HCT116 (cell line): ENCODE results near the gene DTNB. TPM values are rescaled to one million over a fixed set of nuclear protein-coding genes. Genes with fewer than 3 reads are reported as not detected.

Source experiments
- ATAC-seq: fragments of 200-7000 bp; cut with Tn5 transposase; 2 replicates; pipeline ENCODE4 v1.9.1; 2020; ENCODE audit warnings: mild to moderate bottlenecking, moderate library complexity
- BruUV-seq: library from RNA; stranded (reverse); fragments of 400-500 nt; replicated peaks from 2 replicates; lab custom pipeline; 2021; lab: Mats Ljungman, UMichigan
- CTCF ChIA-PET: fragments of 300-600 bp; sonication (Branson Sonifier 250); formaldehyde crosslinking; loops from one replicate; lab custom pipeline; 2021; ENCODE audit warnings: antibody characterized with exemption; lab: Charles Lee
- POLR2A ChIA-PET: fragments of 300-600, 350-600 bp; sonication (Branson Sonifier 250); formaldehyde crosslinking; loops from one replicate; lab custom pipeline; 2021; ENCODE audit warnings: antibody characterized with exemption; lab: Charles Lee
- RAD21 ChIA-PET, 2 experiments: fragments of 300-600 bp; sonication (Branson Sonifier 250); formaldehyde crosslinking; loops; one replicate each; lab custom pipeline; 2023; ENCODE audit warnings: low total read pairs in 2 of 2; ENCODE audit not compliant: uncharacterized antibody in 2 of 2, unreplicated experiment in 2 of 2, low non-redundant PET in 1 of 2; lab: Charles Lee
- DNase-seq: peaks from one replicate; pipeline ENCODE4 v3.0.0-alpha.2; 2010; ENCODE audit warnings: low read depth, low spot score
- H2AFZ ChIP-seq: fragments of 200-600 bp; shearing (Covaris generic), sonication (generic); 2 replicates; pipeline ENCODE4 v1.6.1; 2017; ENCODE audit warnings: low read depth, mixed run types, mixed read lengths, antibody characterized with exemption, low read length; ENCODE audit not compliant: poor library complexity, severe bottlenecking
- H3K27ac ChIP-seq: 2 replicates; pipeline ENCODE4 v1.5.1; 2012; ENCODE audit warnings: low read depth, low read length
- H3K27me3 ChIP-seq: fragments of 200-600 bp; sonication (generic); 2 replicates; pipeline ENCODE4 v1.6.1; 2016; ENCODE audit warnings: mixed run types, low read length, mixed read lengths; ENCODE audit not compliant: insufficient read depth
- H3K36me3 ChIP-seq, 2 experiments: fragments of 200-500 bp in 1 of 2; fragments of 200-600 bp in 1 of 2; sonication (Bioruptor generic) in 1 of 2; sonication (generic) in 1 of 2; 2 replicates each; pipeline versions ENCODE4 v1.5.1 to v1.6.1; 2014 to 2016; ENCODE audit warnings: low read length in 2 of 2, inconsistent platforms in 1 of 2, mixed read lengths in 1 of 2, mixed run types in 1 of 2; ENCODE audit not compliant: insufficient read depth in 2 of 2, control insufficient read depth in 1 of 2
- H3K4me1 ChIP-seq, 2 experiments: fragments of 200-600 bp in 1 of 2; sonication (generic) in 1 of 2; 2 replicates each; pipeline versions ENCODE4 v1.5.1 to v1.6.1; 2012 to 2017; ENCODE audit warnings: low read length in 2 of 2, inconsistent platforms in 1 of 2, mild to moderate bottlenecking in 1 of 2, mixed read lengths in 1 of 2, mixed run types in 1 of 2, moderate library complexity in 1 of 2; ENCODE audit not compliant: insufficient read depth in 2 of 2, control insufficient read depth in 1 of 2
- H3K4me2 ChIP-seq: fragments of 200-600 bp; sonication (generic); 2 replicates; pipeline ENCODE4 v1.6.1; 2017; ENCODE audit warnings: mixed run types, low read length, mixed read lengths
- H3K4me3 ChIP-seq, 2 experiments: fragments of 200-600 bp in 1 of 2; sonication (generic) in 1 of 2; replicated peaks in 1 of 2; 2 replicates each; pipeline ENCODE4 v1.5.1; 2011 to 2016; ENCODE audit warnings: low read length in 2 of 2, control low read depth in 1 of 2, low read depth in 1 of 2, mild to moderate bottlenecking in 1 of 2, mixed read lengths in 1 of 2, mixed run types in 1 of 2
- H3K79me2 ChIP-seq: fragments of 200-600 bp; sonication (generic); 2 replicates; pipeline ENCODE4 v1.6.1; 2017; ENCODE audit warnings: mild to moderate bottlenecking, mixed run types, low read length, moderate library complexity, mixed read lengths; ENCODE audit not compliant: insufficient read depth
- H3K9ac ChIP-seq: fragments of 200-600 bp; sonication (generic); 2 replicates; pipeline ENCODE4 v1.6.1; 2016; ENCODE audit warnings: low read length, mixed read lengths
- H3K9me2 ChIP-seq: fragments of 200-600 bp; sonication (generic), shearing (Covaris generic); 2 replicates; pipeline ENCODE4 v1.6.1; 2017; ENCODE audit warnings: mixed run types, mild to moderate bottlenecking, moderate library complexity; ENCODE audit not compliant: insufficient read depth
- H3K9me3 ChIP-seq, 2 experiments: fragments of 200-500 bp in 1 of 2; fragments of 200-600 bp in 1 of 2; sonication (Bioruptor generic) in 1 of 2; sonication (generic) in 1 of 2; 2 replicates each; pipeline ENCODE4 v1.6.1; 2014 to 2017; ENCODE audit warnings: low read length in 2 of 2, mixed read lengths in 2 of 2, inconsistent platforms in 1 of 2, low read depth in 1 of 2, mild to moderate bottlenecking in 1 of 2, mixed run types in 1 of 2, moderate library complexity in 1 of 2; ENCODE audit not compliant: control insufficient read depth in 1 of 2, insufficient read depth in 1 of 2
- H4K20me1 ChIP-seq: fragments of 200-600 bp; sonication (generic), shearing (Covaris generic); 2 replicates; pipeline ENCODE4 v1.6.1; 2017; ENCODE audit warnings: mixed run types, mild to moderate bottlenecking, moderate library complexity; ENCODE audit not compliant: insufficient read depth
- CEBPB ChIP-seq: IDR thresholded peaks from 2 replicates; pipeline ENCODE4 v1.6.1; 2012; ENCODE audit warnings: low read depth
- EZH2 ChIP-seq: fragments of 200-600 bp; sonication (generic); IDR thresholded peaks from 2 replicates; pipeline ENCODE4 v1.6.1; 2017; ENCODE audit warnings: antibody characterized with exemption, mixed run types
- POLR2A ChIP-seq: IDR thresholded peaks from 2 replicates; pipeline ENCODE4 v1.7.0; 2011; ENCODE audit warnings: borderline replicate concordance; ENCODE audit not compliant: insufficient read depth, insufficient read length; ENCODE audit errors: extremely low read depth
- POLR2AphosphoS5 ChIP-seq: IDR thresholded peaks from 2 replicates; pipeline ENCODE4 v1.6.1; 2011; ENCODE audit warnings: mild to moderate bottlenecking, low read depth, low read length, moderate library complexity
- RAD21 ChIP-seq: IDR thresholded peaks from 2 replicates; pipeline ENCODE4 v1.6.1; 2012; ENCODE audit warnings: low read depth, mild to moderate bottlenecking
- SIN3A ChIP-seq: IDR thresholded peaks from 2 replicates; pipeline ENCODE4 v1.6.1; 2012; ENCODE audit warnings: low read depth
- SP1 ChIP-seq: IDR thresholded peaks from 2 replicates; pipeline ENCODE4 v1.6.1; 2012; ENCODE audit warnings: low read depth
- SRF ChIP-seq: IDR thresholded peaks from 2 replicates; pipeline ENCODE4 v1.6.1; 2012; ENCODE audit warnings: low read depth
- intact Hi-C: fragments of 100-400 bp; cut with micrococcal nuclease; formaldehyde crosslinking; loops from 2 replicates; pipeline ENCODE4 v1.10.0; 2022
- total RNA-seq: library from RNA; stranded (reverse); gene quantifications from one replicate; pipeline ENCODE4 v1.2.1, GENCODE V29; 2021; ENCODE audit not compliant: unreplicated experiment
- TF ChIP-seq, protein P1 (sequence below): IDR thresholded peaks from 2 replicates; pipeline ENCODE4 v1.6.1; 2011; ENCODE audit warnings: mild to moderate bottlenecking, low read length, moderate library complexity; ENCODE audit not compliant: insufficient replicate concordance; ENCODE audit errors: extremely low read depth
- TF ChIP-seq, protein P2 (sequence below): IDR thresholded peaks from 2 replicates; pipeline ENCODE4 v1.6.1; 2012; ENCODE audit warnings: low read depth
- TF ChIP-seq, protein P3 (sequence below): IDR thresholded peaks from 2 replicates; pipeline ENCODE4 v1.6.1; 2012
- TF ChIP-seq, protein P4 (sequence below): IDR thresholded peaks from 2 replicates; pipeline ENCODE4 v1.6.1; 2012
- TF ChIP-seq, protein P5 (sequence below), 3 experiments: fragments of 200-600 bp in 1 of 3; sonication (generic) in 1 of 3; IDR thresholded peaks in 2 of 3; conservative IDR thresholded peaks in 1 of 3; 2 replicates each; pipeline ENCODE4 v1.5.1; 2012 to 2017; ENCODE audit warnings: low read depth in 2 of 3, low read length in 2 of 3, antibody characterized with exemption in 1 of 3, borderline replicate concordance in 1 of 3, control low read depth in 1 of 3, mild to moderate bottlenecking in 1 of 3, mixed read lengths in 1 of 3, mixed run types in 1 of 3, moderate library complexity in 1 of 3; ENCODE audit not compliant: insufficient read depth in 1 of 3

Gene DTNB
- total RNA-seq, 1 experiment from 2014 or later = 30.2 TPM

DNA sequence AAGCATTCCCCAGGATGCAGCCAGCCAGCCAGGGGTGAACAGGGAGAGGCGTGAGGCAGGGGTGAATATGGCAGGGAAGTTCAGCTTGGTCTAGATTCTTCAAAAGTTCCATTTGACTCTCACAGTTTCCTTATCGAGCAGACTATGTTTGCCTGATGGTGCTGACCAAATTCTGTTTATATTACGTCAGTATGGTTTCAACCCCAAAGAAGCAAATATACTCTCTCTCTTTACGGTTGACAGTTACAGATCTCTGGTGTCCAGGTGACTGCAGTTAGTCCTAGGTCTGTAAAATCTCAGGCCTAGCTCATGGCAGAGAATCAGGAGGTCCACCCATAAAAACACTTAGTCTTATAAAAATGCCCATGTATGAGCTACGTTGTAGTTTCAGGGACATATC, 293.4 kb downstream of the DTNB start:
- CTCF ChIA-PET = no interaction called here
- no TSS peak for BruUV-seq

More for the DNA sequence above, 293.4 kb downstream of the DTNB start:
- H3K4me1 ChIP-seq = peaks cover 12 to 19% of the 10 kb centered on the region in 2 experiments
- H3K27me3 ChIP-seq = no peaks in the 10 kb centered on the region
- intact Hi-C loops = no loop called here
- no peak overlapping the region for H3K4me3 ChIP-seq
- TF ChIP-seq, protein P1, sequence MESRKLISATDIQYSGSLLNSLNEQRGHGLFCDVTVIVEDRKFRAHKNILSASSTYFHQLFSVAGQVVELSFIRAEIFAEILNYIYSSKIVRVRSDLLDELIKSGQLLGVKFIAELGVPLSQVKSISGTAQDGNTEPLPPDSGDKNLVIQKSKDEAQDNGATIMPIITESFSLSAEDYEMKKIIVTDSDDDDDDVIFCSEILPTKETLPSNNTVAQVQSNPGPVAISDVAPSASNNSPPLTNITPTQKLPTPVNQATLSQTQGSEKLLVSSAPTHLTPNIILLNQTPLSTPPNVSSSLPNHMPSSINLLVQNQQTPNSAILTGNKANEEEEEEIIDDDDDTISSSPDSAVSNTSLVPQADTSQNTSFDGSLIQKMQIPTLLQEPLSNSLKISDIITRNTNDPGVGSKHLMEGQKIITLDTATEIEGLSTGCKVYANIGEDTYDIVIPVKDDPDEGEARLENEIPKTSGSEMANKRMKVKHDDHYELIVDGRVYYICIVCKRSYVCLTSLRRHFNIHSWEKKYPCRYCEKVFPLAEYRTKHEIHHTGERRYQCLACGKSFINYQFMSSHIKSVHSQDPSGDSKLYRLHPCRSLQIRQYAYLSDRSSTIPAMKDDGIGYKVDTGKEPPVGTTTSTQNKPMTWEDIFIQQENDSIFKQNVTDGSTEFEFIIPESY = no peak
- TF ChIP-seq POLR2A = no peak
- TF ChIP-seq, protein P2, sequence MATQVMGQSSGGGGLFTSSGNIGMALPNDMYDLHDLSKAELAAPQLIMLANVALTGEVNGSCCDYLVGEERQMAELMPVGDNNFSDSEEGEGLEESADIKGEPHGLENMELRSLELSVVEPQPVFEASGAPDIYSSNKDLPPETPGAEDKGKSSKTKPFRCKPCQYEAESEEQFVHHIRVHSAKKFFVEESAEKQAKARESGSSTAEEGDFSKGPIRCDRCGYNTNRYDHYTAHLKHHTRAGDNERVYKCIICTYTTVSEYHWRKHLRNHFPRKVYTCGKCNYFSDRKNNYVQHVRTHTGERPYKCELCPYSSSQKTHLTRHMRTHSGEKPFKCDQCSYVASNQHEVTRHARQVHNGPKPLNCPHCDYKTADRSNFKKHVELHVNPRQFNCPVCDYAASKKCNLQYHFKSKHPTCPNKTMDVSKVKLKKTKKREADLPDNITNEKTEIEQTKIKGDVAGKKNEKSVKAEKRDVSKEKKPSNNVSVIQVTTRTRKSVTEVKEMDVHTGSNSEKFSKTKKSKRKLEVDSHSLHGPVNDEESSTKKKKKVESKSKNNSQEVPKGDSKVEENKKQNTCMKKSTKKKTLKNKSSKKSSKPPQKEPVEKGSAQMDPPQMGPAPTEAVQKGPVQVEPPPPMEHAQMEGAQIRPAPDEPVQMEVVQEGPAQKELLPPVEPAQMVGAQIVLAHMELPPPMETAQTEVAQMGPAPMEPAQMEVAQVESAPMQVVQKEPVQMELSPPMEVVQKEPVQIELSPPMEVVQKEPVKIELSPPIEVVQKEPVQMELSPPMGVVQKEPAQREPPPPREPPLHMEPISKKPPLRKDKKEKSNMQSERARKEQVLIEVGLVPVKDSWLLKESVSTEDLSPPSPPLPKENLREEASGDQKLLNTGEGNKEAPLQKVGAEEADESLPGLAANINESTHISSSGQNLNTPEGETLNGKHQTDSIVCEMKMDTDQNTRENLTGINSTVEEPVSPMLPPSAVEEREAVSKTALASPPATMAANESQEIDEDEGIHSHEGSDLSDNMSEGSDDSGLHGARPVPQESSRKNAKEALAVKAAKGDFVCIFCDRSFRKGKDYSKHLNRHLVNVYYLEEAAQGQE = no peak
- TF ChIP-seq, protein P3, sequence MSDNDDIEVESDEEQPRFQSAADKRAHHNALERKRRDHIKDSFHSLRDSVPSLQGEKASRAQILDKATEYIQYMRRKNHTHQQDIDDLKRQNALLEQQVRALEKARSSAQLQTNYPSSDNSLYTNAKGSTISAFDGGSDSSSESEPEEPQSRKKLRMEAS = no peak
- TF ChIP-seq, protein P4, sequence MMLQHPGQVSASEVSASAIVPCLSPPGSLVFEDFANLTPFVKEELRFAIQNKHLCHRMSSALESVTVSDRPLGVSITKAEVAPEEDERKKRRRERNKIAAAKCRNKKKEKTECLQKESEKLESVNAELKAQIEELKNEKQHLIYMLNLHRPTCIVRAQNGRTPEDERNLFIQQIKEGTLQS = no peak
- TF ChIP-seq, protein P5, sequence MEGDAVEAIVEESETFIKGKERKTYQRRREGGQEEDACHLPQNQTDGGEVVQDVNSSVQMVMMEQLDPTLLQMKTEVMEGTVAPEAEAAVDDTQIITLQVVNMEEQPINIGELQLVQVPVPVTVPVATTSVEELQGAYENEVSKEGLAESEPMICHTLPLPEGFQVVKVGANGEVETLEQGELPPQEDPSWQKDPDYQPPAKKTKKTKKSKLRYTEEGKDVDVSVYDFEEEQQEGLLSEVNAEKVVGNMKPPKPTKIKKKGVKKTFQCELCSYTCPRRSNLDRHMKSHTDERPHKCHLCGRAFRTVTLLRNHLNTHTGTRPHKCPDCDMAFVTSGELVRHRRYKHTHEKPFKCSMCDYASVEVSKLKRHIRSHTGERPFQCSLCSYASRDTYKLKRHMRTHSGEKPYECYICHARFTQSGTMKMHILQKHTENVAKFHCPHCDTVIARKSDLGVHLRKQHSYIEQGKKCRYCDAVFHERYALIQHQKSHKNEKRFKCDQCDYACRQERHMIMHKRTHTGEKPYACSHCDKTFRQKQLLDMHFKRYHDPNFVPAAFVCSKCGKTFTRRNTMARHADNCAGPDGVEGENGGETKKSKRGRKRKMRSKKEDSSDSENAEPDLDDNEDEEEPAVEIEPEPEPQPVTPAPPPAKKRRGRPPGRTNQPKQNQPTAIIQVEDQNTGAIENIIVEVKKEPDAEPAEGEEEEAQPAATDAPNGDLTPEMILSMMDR (IDR thresholded peaks at IDR 0.05 in 2 of 3, conservative IDR thresholded peaks at IDR 0.05 in 1 of 3; ENCODE audit: borderline replicate concordance in 1 of 3, insufficient read depth in 1 of 3, low read depth in 2 of 3, low read length in 2 of 3) = no peak
- no peak for TF ChIP-seq SP1
- no peak for TF ChIP-seq SIN3A
- TF ChIP-seq POLR2AphosphoS5 = no peak
- TF ChIP-seq EZH2 = no peak
- no peak for TF ChIP-seq SRF
- no peak for TF ChIP-seq RAD21
- no peak for TF ChIP-seq CEBPB
- ChIA-PET POLR2A (no interaction called here), RAD21 (no interaction called here)
- no peak overlapping the region for H3K9ac ChIP-seq
- ATAC-seq (no peak), DNase-seq (no peak)
- no peaks in the 10 kb centered on the region for H3K9me3 ChIP-seq
- H3K27ac ChIP-seq = no peak overlapping the region
- no peak overlapping the region for H2AFZ ChIP-seq
- no peaks in the 10 kb centered on the region for H3K36me3 ChIP-seq
- no peaks in the 10 kb centered on the region for H3K9me2 ChIP-seq
- no peaks in the 10 kb centered on the region for H3K79me2 ChIP-seq
- H3K4me2 ChIP-seq = no peak overlapping the region
- no peaks in the 10 kb centered on the region for H4K20me1 ChIP-seq
